ENCODE results near the gene VSTM2B.

- TF ChIP-seq EP300 (IDR thresholded peaks at IDR 0.05; ENCODE audit: low read depth) (no peak), POLR2A (IDR thresholded peaks at IDR 0.05) (no peak)
Observed at GRCh38 chr19:29511768-29512167, 14.0 kb upstream of the VSTM2B start.
